Activated CD4-positive, alpha-beta T cell treated with anti-CD3 and anti-CD28 coated beads, Interleukin-2, amount 50 U/mL, for 24 hours (primary cell): ENCODE data around the gene IDH3B.
"Not testable (repeated sequence)": the region's sequence is repeated elsewhere in the genome, so short reads cannot be mapped to it uniquely, and the experiment has no call there.

Experiments used
- DNase-seq, 2 donors: peaks; one replicate each; pipeline ENCODE4 v3.0.0-alpha.2; 2020; ENCODE audit warnings: low read depth in 1 of 2, low spot score in 1 of 2

Gene IDH3B

DNA sequence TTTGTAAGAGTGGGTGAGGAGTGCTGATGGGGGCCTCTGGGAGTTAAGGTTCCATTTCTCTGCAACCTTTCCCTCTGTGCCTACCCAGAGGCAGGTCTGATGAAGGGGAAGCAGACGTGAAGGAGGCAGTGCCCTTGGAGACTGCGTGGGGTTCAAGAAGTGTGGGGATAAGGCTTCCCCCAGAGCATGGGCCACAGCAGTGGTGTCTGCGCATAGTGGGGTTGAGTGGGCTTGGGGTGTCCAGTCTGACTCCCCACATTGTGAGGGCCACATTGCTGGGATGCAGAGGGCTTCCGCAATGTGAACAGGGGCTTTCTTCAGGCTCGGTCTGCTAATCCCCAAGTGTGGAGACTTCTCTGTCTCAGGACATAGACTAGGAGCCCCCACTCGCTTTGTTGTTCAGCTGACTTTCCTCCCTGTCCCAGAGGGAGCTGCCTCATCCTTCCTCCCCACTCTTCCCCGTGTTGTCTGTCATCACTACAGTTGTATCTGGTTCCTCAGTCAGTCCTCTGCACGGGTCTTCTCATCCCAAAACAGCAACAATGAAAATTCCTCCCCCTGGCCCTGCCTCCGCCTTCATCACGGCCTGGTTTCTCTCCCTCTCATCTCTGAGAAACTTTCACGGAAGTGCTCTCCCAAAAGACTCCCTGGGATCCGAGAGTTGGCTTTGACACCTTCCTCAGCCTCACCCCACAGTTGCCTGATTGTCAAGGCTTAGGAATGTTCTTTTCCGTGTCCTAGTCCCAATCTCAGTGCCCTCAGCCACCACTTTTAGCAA is 31.4 kb upstream of the IDH3B start:
- no peak for DNase-seq

DNA sequence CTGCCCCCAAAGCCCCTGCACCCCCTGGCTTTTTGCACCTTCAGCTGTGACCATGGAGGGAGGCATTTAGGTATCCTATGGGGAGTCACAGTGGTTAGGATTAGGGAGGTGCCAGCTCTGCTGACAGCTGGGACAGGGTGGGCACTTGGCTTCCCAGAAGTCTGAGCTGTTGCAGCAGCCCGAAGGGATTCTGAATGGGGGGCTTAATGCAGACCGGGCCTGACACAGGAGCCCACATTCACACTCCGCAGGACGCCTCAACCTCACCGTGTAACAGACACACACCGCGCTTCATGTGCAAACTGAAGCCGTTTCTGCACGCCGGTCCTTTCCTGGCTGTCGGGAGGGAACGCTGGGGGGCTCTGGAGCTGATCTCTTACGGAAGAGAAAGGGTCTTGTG is 30.5 kb upstream of the IDH3B start:
- DNase-seq = no peak

DNA sequence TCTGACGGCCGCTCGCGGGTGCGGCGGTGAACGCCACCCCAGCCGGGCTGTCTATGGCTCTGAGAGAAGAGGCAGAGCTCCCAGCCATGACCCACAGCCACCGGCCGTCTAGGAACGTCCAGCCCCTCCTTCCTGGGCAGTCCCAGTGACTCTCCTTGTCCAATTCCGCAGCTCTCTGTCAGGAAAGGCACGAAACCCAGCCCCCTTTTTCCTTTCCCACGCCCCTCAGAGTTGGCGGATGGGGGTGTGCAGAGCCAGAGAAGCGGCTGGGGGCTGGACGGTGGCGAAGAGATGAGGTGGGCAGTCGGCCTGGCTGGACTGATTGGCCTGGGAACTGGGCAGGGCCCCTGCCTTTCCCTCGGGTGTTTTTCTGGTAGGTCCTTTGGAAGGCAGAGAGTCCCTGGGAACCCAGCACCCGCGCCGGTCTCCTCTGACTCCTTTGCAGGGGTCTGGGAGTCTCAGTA is 30.0 kb upstream of the IDH3B start:
- no peak for DNase-seq

DNA sequence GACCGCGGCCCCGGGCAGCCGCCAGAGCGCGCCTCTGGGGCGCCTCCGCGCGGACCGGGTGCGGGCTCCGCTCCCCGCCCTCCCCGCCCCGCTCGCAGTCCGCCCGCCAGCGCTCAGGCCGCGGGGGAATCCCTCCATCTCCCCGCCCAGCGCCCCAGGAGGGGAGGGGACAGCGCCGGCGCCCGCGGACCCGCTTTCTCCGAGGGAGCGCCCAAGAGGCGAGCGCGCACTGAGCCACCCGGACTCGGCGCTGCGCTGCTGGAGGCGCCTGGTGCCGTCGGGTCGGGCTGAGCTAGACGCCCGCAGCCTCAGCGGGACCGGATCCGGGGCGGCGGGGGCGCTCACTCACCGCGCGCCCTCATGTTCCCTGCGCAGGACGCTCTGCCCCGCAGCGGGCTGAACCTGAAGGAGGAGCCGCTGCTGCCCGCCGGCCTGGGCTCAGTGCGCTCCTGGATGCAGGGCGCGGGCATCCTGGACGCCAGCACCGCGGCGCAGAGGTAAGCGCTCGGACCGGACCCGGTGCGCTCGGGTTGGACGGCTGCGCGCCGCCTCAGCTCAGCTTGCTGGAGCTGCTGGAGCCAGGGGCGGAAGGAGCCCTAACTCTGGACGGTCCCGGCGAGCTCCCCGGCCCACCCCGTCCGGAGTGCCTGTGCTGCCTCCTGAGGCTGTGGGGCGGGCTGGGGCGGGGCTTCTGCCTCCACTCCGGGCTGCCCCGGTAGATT is 29.4 kb upstream of the IDH3B start:
- DNase-seq = no peak

DNA sequence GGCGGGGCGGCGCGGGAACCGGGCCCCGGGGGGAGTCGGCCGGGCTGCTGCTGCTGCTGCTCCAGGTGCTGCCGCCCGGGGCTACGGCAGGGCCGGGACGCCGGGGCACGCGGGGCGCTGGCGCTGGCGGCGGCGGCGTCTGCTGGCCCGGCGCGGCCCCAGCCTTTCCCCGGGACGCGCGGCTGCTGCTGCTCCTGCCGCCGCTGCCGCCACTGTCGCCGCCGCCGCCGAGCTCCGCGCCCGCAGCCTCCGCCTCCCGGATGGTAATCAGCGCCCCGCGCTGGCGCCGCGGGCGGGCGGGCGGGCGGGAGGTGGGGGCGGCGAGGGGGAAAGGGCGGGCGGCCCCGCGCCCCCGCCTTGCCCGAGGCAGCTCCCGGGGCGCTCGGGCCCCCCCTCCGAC is 28.9 kb upstream of the IDH3B start:
- DNase-seq = no peak

DNA sequence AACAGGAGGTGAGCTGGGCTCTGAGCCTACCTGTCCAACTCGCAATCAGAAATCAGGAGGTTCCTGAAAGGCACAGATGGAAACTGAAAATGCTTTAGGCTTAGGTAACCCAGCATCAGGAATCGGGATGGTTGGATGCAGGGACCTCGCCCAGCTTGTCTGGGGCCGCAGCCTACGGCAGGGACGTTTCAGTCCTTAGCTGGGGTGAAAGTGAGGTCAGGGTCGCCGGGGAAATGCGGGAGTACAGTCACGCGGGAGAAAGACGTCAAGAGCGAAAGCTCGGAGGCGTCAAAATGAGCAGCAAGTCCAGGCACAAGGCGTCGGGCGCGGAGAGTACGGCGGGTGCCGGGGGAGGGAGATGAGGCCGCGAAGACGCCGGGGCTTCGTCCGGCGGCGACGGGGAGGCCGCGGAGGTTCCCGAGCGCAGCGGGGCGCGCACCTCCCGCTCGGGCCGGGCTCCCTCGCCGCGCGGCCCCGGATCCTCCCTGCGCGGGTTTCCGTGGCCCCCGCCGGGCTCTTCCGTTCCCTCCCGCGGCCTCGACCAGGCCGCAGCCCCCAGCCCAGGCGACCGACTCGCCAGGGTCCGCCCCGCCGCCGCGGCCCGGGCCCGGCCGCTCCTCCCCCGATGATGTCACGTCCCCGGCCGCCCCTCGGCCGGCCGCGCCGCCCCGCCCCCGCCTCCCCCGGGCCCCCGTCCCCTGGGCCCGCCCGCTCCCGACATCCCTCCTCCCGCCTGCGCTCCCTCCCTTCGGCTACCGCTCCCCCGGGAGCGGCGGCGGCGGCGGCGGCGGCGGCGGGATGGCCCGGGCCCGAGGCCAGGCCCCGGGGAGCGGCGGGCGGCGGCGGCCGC is 28.2 kb upstream of the IDH3B start, which contains the start of gene EBF4:
EBF4 (plus strand) TSS at position 745 of the 850 bp plus-strand sequence. CDS start 866 bp downstream, outside the sequence.
- DNase-seq = no peak

DNA sequence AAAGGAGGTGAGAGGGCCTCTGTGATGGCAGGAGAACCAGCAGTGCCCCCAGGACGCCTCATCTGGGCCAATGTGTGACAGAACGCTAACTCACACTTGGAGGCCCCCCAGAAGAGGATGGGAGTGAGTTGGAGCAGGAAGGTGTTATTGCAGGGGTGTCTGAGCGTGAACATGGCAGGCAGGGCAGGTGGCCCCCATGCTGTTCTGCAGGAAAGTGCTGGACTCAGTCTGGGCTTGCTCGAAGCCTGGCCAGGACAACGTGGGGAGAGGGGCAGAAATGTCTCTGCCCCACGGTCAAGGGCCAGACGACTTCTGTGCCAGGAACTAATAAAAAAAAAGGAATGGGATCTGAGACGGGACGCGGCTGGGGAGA is 27.6 kb upstream of the IDH3B start:
- no peak for DNase-seq

DNA sequence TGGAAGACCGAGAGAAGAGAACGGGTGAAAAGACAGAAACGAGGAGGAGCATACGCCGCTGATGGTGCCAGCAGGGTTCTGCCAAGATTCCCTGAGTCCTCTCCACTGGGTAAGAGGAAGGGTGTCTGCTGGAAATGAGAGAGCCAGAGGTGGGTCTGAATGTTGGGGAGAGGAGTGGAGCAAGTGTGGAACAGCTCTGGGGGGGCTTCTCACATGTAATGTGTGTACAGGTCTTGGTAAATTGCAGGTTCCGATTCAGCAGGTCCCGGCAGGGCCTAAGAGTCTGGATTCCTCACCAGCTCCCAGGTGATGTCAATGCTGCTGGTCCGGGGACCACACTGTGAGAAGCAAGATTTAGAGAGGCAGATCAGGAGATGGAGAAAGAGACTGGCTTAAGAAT is 27.1 kb upstream of the IDH3B start:
- no peak for DNase-seq

DNA sequence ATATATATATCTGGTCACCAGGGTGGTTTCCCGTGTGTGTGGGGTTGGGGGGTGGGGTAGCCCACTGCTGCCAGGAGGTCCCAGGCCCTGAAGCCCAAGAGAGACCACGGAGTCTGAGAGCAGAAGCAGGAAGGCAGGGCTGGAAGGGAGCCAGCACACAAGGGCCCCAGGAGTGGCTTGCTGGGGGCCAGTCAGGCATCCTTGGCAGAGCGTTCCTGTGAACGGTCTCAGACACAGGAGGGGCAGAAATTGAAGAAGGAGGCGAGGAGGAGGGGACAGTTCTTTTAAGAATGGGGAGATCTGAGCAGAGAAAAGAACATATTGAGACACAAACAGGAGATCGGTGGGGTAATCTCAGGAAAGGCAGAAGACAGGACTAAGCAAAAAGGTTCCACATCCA is 26.7 kb upstream of the IDH3B start:
- DNase-seq = no peak

DNA sequence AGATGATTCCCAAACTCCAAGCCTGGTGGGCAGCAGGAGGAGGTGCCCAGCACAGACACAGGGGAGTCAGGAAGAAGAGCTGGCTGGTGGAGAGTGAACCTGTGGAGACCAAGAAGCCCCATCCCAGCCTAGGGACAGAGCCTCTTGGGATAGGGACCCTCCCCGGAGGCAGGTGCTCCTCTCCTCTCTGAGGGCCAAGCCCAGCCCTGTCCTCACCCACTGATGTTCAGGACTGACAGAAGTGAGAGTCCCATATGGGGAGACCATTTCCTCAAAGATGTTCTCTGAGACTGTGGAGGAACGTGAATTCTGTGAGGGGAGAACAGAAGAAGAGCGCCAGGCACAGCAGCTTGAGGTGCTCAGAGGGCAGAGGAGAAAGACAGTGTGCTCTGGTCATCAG is 26.2 kb upstream of the IDH3B start:
- no peak for DNase-seq

DNA sequence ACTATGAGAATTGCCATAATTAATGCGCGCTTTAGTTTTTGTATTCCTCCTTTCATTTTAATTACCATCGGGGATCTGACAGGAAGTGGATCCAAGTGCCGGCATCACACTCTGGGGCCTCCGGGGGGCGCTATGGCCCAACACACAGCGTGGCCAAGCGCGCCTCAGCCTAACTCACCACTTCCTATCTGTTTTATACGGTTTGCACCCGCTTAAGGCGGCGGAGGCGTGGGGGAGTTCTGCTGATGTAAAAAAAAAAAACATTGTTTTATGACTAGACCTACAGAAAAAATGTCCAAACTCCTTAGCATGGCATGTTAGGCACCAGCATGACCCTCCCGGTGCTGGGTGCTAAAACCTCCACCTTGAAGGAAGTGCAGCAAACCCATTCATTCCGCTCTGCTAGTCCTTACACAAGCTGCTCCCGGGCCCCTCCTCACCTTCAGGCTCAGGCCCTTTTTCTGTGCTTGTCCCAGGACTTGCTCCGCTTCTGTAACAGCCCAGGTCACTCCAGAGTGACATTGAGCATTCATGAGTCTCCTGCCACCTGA is 24.1 kb upstream of the IDH3B start:
- peak; percentile 57 to 63 for DNase-seq

DNA sequence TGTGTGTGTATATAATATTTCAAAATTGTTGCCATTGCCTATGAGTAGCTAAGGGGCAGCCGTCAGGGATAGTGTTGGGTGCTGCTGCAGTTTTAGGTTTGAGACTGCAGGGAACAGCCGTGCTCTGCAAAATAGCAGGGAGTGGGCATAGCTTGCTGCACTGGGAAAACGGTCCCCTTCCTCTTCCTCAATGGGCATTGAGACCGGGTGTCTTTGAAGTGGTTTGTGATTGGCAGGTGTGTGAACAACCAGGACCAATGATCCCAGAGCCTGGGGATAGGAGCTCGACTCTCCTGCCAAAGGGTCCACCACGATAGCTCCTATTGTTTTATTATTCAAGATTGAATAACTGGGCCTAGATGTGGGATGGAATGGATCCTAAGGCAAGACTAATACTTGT is 23.5 kb upstream of the IDH3B start:
- DNase-seq = no peak

DNA sequence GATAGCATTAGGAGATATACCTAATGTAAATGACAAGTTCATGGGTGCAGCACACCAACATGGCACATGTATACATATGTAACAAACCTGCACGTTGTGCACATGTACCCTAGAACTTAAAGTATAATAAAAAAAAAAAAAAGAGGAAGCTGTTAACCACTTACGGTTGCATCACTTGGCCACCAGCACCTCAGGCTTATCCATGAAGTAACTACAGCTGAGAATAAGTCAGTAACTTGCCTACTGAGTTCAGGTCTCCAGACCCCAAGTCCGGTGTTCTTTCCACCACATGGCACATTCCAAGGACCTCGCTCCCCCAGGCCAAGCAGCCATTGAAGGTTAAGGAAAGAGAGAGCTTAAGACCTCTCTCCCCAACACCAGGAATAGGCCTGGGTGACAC is 20.8 kb upstream of the IDH3B start:
- DNase-seq = not testable (repeated sequence)

DNA sequence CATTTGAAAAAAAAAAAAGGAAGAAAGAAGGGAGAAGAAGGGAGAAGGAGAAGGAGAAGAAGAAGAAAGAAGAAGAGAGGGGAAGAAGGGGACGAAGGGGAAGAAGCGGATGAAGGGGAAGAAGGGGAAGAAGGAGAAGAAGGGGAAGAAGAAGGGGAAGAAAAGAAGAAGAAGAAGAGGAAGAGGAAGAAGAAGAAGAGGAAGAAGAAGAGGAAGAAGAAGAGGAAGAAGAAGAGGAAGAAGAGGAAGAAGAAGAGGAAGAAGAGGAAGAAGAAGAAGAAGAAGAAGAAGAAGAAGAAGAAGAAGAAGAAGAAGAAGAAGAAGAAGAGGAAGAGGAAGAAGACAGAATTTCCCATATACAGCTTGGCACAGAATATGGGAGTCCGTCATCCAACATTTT is 18.0 kb upstream of the IDH3B start:
- DNase-seq = not testable (repeated sequence)

DNA sequence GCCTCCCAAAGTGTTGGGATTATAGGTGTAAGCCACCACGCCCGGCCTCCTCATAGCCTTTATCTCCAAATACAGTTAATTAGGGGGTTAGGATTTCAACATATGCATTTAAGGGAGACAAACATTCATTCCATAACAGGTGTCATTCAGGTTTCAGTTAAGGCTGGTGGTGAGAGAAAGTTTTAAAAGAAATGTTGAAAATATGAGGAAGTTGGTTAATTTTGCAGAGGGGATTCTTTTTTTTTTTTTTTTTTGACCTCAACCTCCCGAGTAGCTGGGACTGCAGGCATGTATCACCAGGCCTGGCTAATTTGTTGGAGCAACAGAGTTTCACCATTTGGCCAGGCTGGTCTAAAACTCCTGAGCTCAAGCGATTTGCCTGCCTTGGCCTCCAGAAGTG is 16.0 kb upstream of the IDH3B start:
- no peak for DNase-seq

DNA sequence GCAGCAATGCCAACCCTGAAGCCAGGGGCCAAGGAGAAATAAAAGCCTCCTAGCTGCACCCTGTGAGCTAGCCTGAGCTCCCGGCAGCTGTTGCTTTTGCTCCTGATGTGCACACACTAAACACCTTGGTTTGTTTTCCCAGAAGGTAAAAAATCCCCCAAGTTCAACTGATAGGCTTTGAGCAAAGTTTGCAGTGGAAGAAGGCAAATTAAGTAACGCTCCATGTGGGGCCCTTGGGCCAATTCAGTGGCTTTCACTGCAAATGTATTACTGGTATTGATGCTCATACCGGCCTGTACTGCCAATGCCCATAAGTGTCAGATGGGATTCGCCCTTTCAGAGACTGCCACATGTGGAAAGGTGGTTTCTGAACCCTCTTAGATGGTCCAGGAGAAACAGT is 9.4 kb upstream of the IDH3B start:
- DNase-seq = no peak

DNA sequence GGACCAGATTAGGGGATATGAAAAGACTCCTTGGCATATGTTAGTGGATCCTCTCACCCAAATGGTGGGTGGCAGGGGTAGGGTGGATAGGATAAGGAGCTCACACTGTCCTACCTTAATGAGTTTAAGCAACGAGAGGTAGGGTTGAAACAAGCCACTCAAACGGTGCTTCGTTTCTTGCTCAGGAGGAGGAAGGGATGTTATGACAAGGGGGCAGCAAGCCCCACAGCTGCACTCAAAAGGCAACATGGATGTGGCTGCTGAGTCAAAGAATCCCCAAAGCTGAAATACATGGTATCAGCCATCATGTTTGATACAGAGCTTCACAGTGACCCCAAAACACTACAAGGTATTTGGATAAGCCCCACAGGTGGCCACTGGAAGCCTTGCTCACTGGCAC is 8.4 kb upstream of the IDH3B start:
- DNase-seq = no peak

DNA sequence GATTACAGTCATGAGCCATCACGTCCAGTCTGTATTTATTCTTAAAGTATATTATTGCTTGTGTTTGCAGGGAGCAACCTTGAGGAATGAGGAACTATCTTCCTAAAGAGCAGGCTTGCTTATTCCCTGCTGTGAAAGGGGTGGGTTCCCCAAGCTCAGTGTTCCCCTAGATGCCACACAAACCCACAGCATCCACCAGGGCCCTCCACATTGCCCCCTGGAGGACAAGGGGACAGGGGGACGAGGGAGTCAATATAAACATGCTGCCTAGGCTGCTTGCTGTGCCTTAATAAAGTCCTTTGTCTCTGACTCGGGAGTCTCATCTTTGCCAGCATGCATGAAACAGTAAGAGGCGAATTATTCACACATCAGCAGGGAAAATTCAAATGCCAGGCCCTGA is 8.0 kb upstream of the IDH3B start:
- no peak for DNase-seq

DNA sequence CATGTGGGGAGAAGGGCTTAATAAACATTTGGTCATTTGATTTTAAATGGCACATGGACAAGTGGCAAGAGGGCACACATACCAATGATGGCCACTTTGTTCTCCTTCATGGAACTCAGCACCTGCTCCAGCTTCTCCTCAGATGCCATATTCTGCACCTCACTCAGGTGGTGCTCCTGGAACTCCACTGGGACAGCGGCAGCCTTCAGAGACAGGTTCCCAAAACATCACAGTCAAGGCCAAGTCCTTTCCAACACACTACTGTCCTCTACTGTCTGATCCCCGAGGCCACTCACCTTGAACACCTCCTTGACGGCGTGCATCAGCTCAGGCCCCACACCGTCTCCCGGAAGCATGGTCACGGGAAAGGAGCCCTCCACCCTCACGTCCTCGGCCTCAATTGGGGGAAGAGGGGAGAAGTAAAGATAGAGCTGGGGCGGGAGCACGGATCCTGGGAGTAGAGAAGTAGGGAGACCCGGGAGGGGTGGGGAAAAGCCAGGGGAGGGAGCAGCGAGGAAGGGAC is 591 bp downstream of the IDH3B start:
- DNase-seq = no peak

DNA sequence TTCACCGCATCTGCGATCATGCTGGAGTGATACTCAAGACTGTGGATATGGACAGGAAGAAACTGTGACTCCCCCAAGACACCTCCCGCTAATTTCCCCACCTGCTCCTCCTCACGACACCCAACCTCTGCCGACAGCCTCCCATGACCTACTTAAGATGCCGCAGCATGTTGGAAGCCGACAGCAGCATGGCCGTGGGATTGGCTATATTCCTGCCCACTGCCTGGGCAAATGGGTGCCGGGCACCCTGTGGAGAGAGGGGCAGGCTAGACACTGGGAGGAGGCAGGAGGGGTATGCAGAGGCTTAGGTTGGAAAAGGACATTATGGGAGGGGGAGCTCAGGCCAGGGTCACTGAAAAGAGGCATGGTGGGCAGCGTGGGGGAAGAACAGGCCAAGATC is 4.5 kb downstream of the IDH3B start:
- no peak for DNase-seq
